HG03039 (cell line): ENCODE results near the gene COL23A1.

Source experiments
- ATAC-seq: cut with Tn5 transposase; IDR thresholded peaks from one replicate; pipeline ENCODE4 v1.9.1; 2021; ENCODE audit warnings: mild to moderate bottlenecking, moderate library complexity; ENCODE audit not compliant: unreplicated experiment

Gene COL23A1

DNA sequence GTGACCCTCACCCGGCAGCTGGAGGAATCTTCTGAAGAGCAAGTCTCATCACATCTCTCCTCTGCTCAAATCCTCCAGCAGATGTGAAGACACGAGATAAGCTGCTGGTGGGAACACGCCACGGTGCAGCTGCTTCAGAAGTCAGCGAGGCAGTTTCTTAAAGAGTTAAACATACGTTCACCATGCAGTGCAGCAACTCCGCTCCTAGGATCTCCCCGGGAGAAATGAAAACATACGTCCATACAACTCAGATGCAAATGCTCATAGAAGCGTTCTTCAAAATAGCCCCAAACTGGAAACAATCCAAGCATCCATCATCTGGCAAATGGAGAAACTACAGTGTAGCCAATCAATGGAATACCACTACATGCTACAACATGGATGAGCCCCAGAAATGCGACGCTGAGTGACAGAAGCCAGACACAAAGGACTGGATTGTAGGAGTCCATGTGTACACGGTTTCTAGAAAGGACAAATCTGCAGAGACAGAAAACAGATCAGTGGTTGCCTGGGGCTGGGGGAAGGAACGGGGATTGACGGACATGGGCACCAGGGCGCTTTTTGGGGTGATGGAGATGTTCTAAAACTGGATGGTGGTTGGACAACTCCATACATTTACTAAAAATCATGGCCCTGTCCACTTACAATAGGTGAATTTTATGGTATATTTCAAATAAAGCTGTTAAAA is 150.6 kb downstream of the COL23A1 start:
- ATAC-seq = no peak

- no peak for ATAC-seq
These were observed 151.4 kb downstream of the COL23A1 start for GRCh38 chr5:178438796-178439195.

- no peak for ATAC-seq
These were observed 152.7 kb downstream of the COL23A1 start for GRCh38 chr5:178437386-178438075.

DNA sequence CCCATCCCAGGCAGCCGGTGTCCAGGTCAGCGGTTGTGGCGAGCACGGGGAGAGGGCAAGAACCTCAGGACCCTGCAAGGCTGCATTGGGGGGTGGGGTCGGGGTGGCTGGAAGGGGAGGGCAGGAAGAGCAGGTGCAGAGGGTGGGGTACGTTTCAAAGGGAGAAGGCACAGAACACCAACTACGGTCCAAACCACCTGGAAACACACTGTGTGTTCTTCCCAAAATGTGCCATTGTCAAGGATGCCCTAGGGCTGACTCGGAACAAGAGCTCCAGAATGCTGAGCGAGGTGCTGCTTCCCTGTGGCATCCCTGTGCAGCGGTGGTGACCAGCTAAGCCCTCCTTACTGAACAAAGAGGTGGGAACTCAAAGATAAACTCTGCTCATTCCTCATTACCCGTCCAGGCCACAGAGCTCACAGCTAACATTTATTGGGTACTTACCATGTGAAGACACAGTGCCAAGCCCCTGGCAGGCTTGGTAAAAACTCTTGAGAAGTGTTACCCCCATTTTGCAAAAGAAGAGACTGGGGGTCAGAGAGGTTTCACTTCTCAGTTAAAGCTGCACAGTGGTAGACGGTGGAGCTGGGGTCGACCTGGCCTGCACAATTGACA is 153.8 kb downstream of the COL23A1 start:
- no peak for ATAC-seq

- no peak for ATAC-seq
These were observed 154.6 kb downstream of the COL23A1 start for GRCh38 chr5:178435321-178436238.

DNA sequence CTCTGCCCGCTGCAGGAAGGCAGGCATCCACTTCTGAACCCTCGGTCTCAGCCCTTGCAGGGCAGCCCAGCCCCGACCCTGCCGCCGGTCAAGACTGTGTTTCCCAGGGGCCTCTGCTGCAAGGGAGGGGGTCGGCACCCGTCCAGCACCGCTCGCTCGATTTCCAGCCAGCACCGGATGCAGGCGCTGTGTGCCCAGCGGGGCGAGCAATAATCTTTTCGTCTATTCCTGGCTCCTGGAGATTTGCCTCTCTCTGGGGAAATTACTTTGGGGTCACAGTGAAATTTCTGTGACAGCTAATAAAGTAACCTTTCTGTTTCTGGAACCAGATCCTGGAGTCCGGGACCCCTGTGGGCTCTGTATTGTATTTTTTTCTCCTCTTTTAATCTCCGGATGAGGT is 155.3 kb downstream of the COL23A1 start:
- ATAC-seq = no peak

- no peak for ATAC-seq
These were observed 156.0 kb downstream of the COL23A1 start for GRCh38 chr5:178434016-178434761.

DNA sequence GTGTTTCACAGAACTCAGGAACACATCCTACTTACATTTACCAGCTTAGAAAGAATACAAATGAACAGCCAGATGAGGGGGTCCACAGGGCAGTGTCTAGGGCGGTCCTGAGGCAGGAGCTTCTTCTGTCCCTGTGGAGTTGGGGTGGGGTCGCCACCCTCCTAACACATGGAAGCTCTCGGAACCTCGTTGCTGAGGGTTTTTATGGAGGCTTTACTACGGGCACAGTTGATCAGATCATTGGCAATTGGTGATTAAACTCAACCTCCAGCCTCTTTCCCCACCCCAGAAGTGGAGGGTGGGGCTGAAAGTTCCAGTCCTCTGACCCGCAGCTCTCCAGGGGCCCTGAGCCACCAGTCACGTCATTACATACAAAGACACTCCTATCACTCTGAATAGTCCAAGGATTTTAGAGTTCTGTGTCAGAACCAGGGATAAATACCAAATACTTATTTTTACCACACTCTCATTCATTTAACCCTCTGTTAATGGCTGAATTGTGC is 156.9 kb downstream of the COL23A1 start:
- no peak for ATAC-seq

DNA sequence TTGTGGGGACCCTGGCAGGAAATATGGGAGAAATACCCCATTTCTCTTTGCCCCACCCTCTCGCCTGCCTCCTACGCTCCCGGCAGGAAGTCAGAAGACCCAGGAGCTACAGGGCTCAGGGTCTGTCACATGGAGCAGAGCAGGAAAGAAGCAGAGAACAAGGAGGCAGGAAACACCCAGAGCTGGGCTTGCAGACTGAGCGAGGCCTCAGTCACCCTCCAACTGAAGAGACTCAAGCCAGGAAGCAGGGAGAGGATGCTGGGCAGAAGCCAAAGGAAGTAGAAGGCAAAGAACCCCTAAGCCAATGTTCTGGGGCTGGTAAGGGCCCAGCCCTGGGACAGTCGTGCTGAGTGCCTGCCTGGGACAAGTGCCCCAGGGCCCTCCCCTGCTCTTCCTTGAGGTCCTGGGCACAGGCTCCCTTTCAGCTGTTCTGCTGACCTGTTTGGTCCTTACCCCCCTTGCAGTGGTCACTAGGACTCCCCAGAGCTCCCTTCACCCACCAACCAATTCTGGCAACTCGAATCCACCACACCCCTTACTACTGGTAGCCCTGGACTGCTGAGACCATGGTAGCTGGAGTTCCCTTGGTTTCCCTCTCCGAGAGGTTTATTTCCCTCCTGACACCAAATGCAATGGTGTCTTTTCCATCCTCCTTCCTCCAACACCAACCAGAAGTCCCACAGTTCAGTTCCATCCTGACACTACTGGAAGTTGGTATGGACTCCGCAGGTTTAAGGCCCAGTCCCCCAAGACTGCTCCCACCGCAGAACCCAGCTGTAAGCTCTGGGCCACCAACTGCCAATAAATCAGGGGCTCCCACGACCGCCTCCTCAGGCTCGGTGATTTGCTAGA is 157.5 kb downstream of the COL23A1 start:
- ATAC-seq = no peak

DNA sequence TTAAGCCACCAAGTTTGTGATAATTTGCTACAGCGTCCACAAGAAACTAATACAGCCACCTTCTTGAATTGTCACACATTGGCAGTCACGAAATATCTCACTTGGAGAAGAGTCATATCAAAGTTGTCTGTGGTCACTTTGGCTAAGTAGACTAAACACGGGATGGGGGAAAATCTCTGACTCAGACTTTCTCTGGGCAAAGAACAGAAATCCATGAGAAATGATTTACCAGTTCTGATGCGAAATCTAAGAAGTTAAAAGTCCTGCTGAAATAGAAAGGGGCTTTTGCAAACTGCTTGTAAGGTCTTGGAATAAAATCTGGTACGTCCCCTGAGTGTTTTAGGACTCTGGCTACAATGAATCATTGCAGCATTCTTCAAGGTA is 158.4 kb downstream of the COL23A1 start:
- ATAC-seq = no peak

GRCh38 chr5:178431063-178431781 is 159.0 kb downstream of the COL23A1 start:
- ATAC-seq = no peak

DNA sequence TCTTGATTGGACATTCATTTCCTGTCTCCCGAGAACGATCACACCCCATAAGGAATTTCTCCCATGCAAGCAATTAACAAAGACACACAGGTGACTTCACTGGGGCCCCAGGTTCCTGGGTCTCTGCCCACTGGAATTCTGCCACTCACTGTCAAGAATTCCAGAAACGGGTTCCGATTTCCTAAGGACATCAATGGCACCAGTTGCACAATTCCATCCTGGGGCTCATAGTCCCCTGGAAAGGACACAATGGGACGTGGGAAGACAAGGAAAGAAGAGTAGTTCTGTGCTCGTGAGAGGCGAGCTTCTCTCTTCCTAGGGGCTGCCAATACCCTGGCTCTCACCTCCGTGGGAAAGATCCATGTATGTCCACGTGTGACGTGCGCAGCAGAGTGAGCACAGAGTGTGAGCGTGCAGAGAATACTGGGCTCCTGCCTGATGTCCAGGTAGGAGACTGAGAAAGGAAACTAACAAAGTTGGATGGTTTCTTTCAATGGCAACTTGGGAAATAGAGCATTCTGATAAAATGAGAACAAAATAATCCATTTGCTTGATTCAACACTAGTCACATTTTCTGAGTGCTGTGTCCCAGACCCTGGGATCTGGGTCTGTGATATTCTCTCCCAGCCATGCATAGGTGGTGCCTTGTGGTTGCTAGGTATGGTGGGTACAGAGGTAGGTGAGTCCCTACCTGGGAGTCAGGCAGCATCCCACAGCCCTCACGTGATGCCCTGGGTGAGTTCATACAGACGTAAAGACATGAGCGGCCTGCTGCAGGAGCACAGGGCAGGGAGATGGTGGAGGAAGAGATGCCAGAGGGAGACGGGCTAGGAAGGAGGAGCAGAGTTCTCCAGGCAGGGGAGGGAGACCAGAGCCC is 159.8 kb downstream of the COL23A1 start:
- no peak for ATAC-seq

- no peak for ATAC-seq
These were observed 160.6 kb downstream of the COL23A1 start for GRCh38 chr5:178429491-178430185.

- no peak for ATAC-seq
These were observed 161.1 kb downstream of the COL23A1 start for GRCh38 chr5:178429156-178429468.

DNA sequence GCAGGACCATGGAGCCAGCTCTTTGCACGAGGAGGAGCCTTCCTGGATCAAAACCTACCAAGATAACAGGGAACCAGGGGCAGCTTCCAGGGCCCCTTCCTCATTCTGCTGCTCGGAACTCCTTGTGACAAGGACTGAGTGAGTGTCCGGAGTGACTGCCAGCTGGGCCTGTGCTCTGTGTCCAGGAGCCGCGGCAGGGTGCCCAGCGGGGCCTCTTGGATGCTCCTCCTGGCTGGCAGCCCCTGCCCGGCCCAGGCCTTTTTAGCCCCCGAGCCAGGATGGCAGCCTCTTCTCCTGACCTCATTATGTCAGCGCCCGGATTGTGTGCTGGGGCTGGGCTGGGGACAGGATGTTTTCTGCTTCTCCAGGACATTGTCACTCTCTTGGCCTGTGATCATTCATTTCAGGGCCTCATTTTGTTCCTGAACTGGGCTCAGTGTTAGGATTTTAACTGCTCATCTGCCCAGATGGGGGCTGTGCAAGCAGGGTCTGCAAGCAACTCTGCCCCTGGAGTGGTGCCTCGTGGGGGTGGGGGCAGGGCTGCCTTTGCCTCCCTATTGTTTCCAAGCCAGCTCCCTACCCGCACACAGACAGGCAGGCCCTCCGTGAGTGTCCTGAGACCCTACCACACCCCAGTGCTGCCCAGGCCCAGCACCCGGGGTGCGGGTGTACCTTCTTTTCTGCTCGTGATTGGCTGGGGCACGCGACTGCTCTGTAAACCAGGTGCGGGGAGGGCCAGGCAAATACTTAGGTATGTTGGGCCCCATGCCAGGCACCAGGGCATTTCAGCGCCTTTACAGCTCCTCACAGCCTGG is 161.6 kb downstream of the COL23A1 start:
- no peak for ATAC-seq

DNA sequence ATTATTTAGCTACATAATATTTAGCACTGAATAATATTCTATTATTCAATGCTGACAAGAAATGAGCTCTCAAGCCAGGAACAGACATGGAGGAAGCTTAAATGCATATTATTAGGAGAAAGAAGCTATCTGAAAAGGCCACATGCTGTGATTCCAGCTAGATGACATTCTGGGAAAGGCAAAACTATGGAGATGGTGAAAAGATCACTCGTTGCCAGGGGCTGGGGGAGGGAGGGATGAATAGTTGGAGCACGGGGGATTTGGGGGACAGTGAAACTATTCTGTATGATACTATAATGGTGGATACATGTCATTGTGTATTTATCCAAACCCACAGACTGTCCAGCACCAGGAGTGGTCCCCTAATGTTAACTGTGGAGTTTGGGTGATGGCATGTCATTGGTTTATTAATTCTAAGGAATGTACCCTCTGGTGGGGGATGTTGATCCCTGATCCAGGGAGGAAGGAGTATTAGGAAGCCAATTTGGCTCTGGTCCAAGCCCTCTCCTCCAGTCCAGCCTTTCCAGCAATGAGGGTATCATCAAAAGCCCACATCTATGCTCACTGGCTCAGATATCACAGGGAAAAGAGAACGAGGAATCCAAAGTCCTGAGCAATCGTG is 162.5 kb downstream of the COL23A1 start:
- no peak for ATAC-seq
